ENCODE results near the gene UTP4.
"Not testable (repeated sequence)": the region's sequence is repeated elsewhere in the genome, so short reads cannot be mapped to it uniquely, and the experiment has no call there.

Gene UTP4

GRCh38 chr16:69131839-69132423 lies 518 bp upstream of the UTP4 start:
- DNase-seq, result peak; percentile 93

GRCh38 chr16:69133373-69133954 lies 1.0 kb downstream of the UTP4 start:
- no peak for DNase-seq

GRCh38 chr16:69138608-69139007 lies 6.2 kb downstream of the UTP4 start:
- no peak for DNase-seq

- not testable (repeated sequence) for DNase-seq
Measured at GRCh38 chr16:69139464-69139863, 7.0 kb downstream of the UTP4 start.

GRCh38 chr16:69141014-69141413 lies 8.6 kb downstream of the UTP4 start:
- no peak for DNase-seq

- DNase-seq, result no peak
Measured at GRCh38 chr16:69141936-69142335, 9.5 kb downstream of the UTP4 start.

GRCh38 chr16:69143116-69143515 lies 10.7 kb downstream of the UTP4 start:
- no peak for DNase-seq

GRCh38 chr16:69145658-69146057 lies 13.2 kb downstream of the UTP4 start:
- no peak for DNase-seq

- DNase-seq, result not testable (repeated sequence)
Measured at GRCh38 chr16:69149621-69150020, 17.2 kb downstream of the UTP4 start.

GRCh38 chr16:69150146-69150865 lies 17.9 kb downstream of the UTP4 start:
- DNase-seq, result peak; percentile 59

- no peak for DNase-seq
Measured at GRCh38 chr16:69157196-69157595, 24.7 kb downstream of the UTP4 start.

- DNase-seq, result no peak
Measured at GRCh38 chr16:69160192-69160591, 27.7 kb downstream of the UTP4 start.

GRCh38 chr16:69165584-69165983 lies 33.1 kb downstream of the UTP4 start:
- no peak for DNase-seq

- no peak for DNase-seq
Measured at GRCh38 chr16:69166221-69166833, 33.9 kb downstream of the UTP4 start.

GRCh38 chr16:69166946-69167930 lies 34.8 kb downstream of the UTP4 start:
- DNase-seq, result no peak

- DNase-seq, result no peak
Measured at GRCh38 chr16:69169051-69169450, 36.6 kb downstream of the UTP4 start.

- DNase-seq, result no peak
Measured at GRCh38 chr16:69169607-69170352, 37.3 kb downstream of the UTP4 start.

- no peak for DNase-seq
Measured at GRCh38 chr16:69171325-69172084, 39.1 kb downstream of the UTP4 start.

- no peak for DNase-seq
Measured at GRCh38 chr16:69176033-69176800, 43.8 kb downstream of the UTP4 start.

GRCh38 chr16:69179328-69180010 lies 47.0 kb downstream of the UTP4 start:
- no peak for DNase-seq

Data from 8988T (cell line).